ENCODE data around the gene ZNF43. TPM values are rescaled to one million over a fixed set of nuclear protein-coding genes. Genes with fewer than 3 reads are reported as not detected.
A peak's percentile ranks its signal among the peaks of the same experiment; 100 is the strongest.
"Not testable (repeated sequence)": the region's sequence is repeated elsewhere in the genome, so short reads cannot be mapped to it uniquely, and the experiment has no call there.

ZNF43 gene
- total RNA-seq, 2 donors from 2014 or later, result 60.6 to 72.7 TPM

DNA sequence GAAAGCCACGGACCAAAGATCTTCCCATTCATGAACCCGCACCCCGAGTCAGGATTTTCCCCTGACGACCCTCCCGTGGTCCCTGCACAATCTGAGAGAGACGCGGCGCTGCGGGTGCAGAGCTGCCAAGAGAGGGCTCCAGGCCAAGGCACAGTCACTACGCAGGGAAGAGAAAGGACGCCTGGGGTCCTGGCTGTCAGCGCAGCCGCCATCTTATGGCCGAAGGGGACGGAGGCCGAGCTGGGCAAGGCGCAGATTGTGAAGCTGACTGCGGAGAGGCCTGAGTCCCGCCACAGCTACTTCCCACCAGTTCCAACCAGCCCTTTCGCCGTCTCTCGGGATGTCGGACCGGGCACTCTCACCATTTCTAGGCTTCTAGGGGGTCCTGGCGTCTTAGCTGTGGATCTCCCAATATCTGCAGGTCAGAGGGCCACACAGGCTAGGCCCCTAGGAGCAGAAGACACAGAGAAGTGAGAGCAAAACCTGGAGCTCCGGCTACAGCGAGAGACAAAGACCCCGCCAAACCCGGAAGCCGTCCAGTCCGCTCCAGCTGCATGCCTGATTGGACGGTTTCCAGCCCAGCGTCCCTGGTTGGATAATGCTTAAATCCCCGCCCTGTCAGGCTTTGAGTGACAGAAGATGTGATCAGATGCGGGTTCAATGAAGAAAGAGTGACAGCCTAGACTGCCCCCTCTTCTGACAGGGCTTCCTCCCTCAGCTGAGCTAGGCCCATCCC lies 68.7 kb downstream of the ZNF43 start, which contains the start of gene ZNF100:
ZNF100 (minus strand) TSS at position 515 of the 736 bp plus-strand sequence; CDS start at position 365, 150 bp downstream.
- Histone ChIP-seq H3K4me3 (ENCODE audit: low read length) (peak within 1 kb of the TSS; percentile 98), H3K36me3 (ENCODE audit: control insufficient read depth, insufficient read depth, low read length) (peaks cover 28% of the 10 kb centered on the region), H3K27ac (ENCODE audit: low read depth, low read length) (peak within 1 kb of the TSS; percentile 99), H3K27me3 (ENCODE audit: control insufficient read depth, insufficient read depth, low read length, poor library complexity, severe bottlenecking) (no peaks in the 10 kb centered on the region), H3K9ac (ENCODE audit: extremely low read depth, low read length, poor library complexity, severe bottlenecking) (peak within 1 kb of the TSS; percentile 99), H3K4me1 (ENCODE audit: control insufficient read depth, insufficient read depth, low read length) (no peaks in the 10 kb centered on the region), H3K9me3 (ENCODE audit: control insufficient read depth, low read length) (peaks cover 13% of the 10 kb centered on the region)
- DNase-seq, result peak; percentile 97
- TF ChIP-seq, protein P1, sequence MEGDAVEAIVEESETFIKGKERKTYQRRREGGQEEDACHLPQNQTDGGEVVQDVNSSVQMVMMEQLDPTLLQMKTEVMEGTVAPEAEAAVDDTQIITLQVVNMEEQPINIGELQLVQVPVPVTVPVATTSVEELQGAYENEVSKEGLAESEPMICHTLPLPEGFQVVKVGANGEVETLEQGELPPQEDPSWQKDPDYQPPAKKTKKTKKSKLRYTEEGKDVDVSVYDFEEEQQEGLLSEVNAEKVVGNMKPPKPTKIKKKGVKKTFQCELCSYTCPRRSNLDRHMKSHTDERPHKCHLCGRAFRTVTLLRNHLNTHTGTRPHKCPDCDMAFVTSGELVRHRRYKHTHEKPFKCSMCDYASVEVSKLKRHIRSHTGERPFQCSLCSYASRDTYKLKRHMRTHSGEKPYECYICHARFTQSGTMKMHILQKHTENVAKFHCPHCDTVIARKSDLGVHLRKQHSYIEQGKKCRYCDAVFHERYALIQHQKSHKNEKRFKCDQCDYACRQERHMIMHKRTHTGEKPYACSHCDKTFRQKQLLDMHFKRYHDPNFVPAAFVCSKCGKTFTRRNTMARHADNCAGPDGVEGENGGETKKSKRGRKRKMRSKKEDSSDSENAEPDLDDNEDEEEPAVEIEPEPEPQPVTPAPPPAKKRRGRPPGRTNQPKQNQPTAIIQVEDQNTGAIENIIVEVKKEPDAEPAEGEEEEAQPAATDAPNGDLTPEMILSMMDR (conservative IDR thresholded peaks at IDR 0.05), result no peak
- no peaks in the 10 kb centered on the region for H3K27me3 Mint-ChIP-seq (ENCODE audit: insufficient read depth)
- WGBS, 2 experiments (ENCODE audit: insufficient coverage in 1 of 2, insufficient read length in 1 of 2), result 0% methylated on average over 19 to 35 of the region's 35 CpGs
- H3K27ac Mint-ChIP-seq, result peak within 1 kb of the TSS; percentile 99
- peak within 1 kb of the TSS; percentile 96 for H3K4me3 Mint-ChIP-seq
- no peaks in the 10 kb centered on the region for H3K9me3 Mint-ChIP-seq
- H3K36me3 Mint-ChIP-seq (ENCODE audit: low read depth), result peaks cover 30% of the 10 kb centered on the region
- H3K4me1 Mint-ChIP-seq, result peaks cover 7% of the 10 kb centered on the region

- not testable (repeated sequence) for H3K4me1 Mint-ChIP-seq; DNase-seq; H3K4me1 ChIP-seq (ENCODE audit: control insufficient read depth, insufficient read depth, low read length); H3K9me3 Mint-ChIP-seq; H3K27me3 Mint-ChIP-seq (ENCODE audit: insufficient read depth); H3K27me3 ChIP-seq (ENCODE audit: control insufficient read depth, insufficient read depth, low read length, poor library complexity, severe bottlenecking)
- Mint-ChIP-seq H3K36me3 (ENCODE audit: low read depth) (peaks cover 35% of the 10 kb centered on the region), H3K27ac (peak overlapping the region; percentile 99), H3K4me3 (peak overlapping the region; percentile 96)
- peaks cover 18% of the 10 kb centered on the region for H3K9me3 ChIP-seq (ENCODE audit: control insufficient read depth, low read length)
- 2 to 8% methylated on average over 12 to 19 of the region's 19 CpGs for WGBS, 2 experiments (ENCODE audit: insufficient coverage in 1 of 2, insufficient read length in 1 of 2)
- H3K9ac ChIP-seq (ENCODE audit: extremely low read depth, low read length, poor library complexity, severe bottlenecking), result peak overlapping the region; percentile 99
- H3K4me3 ChIP-seq (ENCODE audit: low read length), result peak overlapping the region; percentile 98
- peaks cover 33% of the 10 kb centered on the region for H3K36me3 ChIP-seq (ENCODE audit: control insufficient read depth, insufficient read depth, low read length)
- H3K27ac ChIP-seq (ENCODE audit: low read depth, low read length), result peak overlapping the region; percentile 99
Measured at GRCh38 chr19:21766705-21767064, 69.3 kb downstream of the ZNF43 start.

DNA sequence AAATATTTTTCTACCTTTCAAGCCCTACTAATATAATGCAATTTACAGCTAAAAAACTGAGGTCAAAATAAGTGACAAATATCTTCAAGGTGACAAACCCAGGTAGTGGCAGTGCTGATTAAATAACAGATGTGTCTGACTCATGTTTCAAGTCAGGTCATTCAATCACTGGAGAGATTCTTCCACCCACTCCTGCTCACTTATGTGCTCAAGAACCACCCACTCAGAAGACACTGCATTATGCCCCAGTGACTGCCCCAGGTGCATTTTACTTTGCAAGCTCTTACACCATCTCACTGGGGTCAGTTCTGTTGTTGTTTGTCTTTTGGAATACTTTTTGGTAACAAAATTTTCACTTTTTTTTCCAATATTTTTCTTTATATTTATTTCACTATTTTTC lies 70.8 kb downstream of the ZNF43 start:
- peak overlapping the region; percentile 98 for H3K4me3 ChIP-seq (ENCODE audit: low read length)
- H3K27ac ChIP-seq (ENCODE audit: low read depth, low read length), result no peak overlapping the region
- H3K36me3 Mint-ChIP-seq (ENCODE audit: low read depth), result peaks cover 51% of the 10 kb centered on the region

DNA sequence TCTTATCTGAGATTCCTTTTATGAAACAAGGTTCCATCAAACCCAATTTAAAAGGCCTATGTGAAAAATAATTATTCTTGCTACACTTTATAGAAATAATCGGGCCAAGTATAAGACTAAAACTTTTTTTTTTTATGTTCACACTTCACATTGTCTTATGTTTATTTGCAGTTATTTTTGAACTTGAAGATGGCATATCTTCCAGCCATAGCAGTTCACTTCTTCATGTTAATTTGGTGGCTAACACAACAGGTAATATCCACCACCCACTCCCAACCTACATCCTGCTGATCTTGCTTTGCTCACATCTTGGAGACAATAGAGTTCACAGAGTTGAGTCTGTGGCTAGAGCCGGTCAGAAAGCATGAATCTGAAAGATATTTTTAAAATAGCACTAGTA lies 74.4 kb downstream of the ZNF43 start:
- not testable (repeated sequence) for DNase-seq; H3K27ac ChIP-seq (ENCODE audit: low read depth, low read length); H3K4me3 Mint-ChIP-seq; H3K9ac ChIP-seq (ENCODE audit: extremely low read depth, low read length, poor library complexity, severe bottlenecking); H3K27ac Mint-ChIP-seq; H3K4me1 ChIP-seq (ENCODE audit: control insufficient read depth, insufficient read depth, low read length); H3K4me3 ChIP-seq (ENCODE audit: low read length); H3K9me3 Mint-ChIP-seq; H3K27me3 ChIP-seq (ENCODE audit: control insufficient read depth, insufficient read depth, low read length, poor library complexity, severe bottlenecking); H3K4me1 Mint-ChIP-seq; H3K27me3 Mint-ChIP-seq (ENCODE audit: insufficient read depth)
- WGBS, 2 experiments (ENCODE audit: insufficient coverage in 1 of 2, insufficient read length in 1 of 2), result 97 to 100% methylated on average over 1 of the region's 2 CpGs
- peaks cover 83% of the 10 kb centered on the region for H3K36me3 Mint-ChIP-seq (ENCODE audit: low read depth)
- Histone ChIP-seq H3K36me3 (ENCODE audit: control insufficient read depth, insufficient read depth, low read length) (peaks cover 80% of the 10 kb centered on the region), H3K9me3 (ENCODE audit: control insufficient read depth, low read length) (peaks cover 35% of the 10 kb centered on the region)

More for the DNA sequence above, 70.8 kb downstream of the ZNF43 start:
- Mint-ChIP-seq H3K4me3 (no peak overlapping the region), H3K9me3 (peaks cover 6% of the 10 kb centered on the region), H3K27ac (no peak overlapping the region), H3K27me3 (ENCODE audit: insufficient read depth) (no peaks in the 10 kb centered on the region), H3K4me1 (peaks cover 7% of the 10 kb centered on the region)
- TF ChIP-seq, protein P1 (conservative IDR thresholded peaks at IDR 0.05), result no peak
- H3K9ac ChIP-seq (ENCODE audit: extremely low read depth, low read length, poor library complexity, severe bottlenecking), result no peak overlapping the region
- H3K9me3 ChIP-seq (ENCODE audit: control insufficient read depth, low read length), result peaks cover 31% of the 10 kb centered on the region
- no peaks in the 10 kb centered on the region for H3K4me1 ChIP-seq (ENCODE audit: control insufficient read depth, insufficient read depth, low read length)
- DNase-seq, result no peak
- H3K36me3 ChIP-seq (ENCODE audit: control insufficient read depth, insufficient read depth, low read length), result peaks cover 48% of the 10 kb centered on the region
- H3K27me3 ChIP-seq (ENCODE audit: control insufficient read depth, insufficient read depth, low read length, poor library complexity, severe bottlenecking), result no peaks in the 10 kb centered on the region

Data from endodermal cell (in vitro differentiated cells).